Dendritic cell treated with granulocyte-macrophage colony-stimulating factor and Interleukin-4, amounts not matched to agents 40 ng/mL and 50 ng/mL, for 4 days (primary cell): ENCODE measurements around the gene GDPD5.

Source experiments
- H3K27ac Mint-ChIP-seq: one replicate; pipeline ENCODE4 v1.8.0; 2022; ENCODE audit warnings: mild to moderate bottlenecking, mixed read lengths
- H3K27me3 Mint-ChIP-seq: one replicate; pipeline ENCODE4 v1.8.0; 2022; ENCODE audit warnings: mild to moderate bottlenecking, mixed read lengths
- H3K36me3 Mint-ChIP-seq: one replicate; pipeline ENCODE4 v1.8.0; 2022; ENCODE audit warnings: low read depth, mixed read lengths
- H3K4me1 Mint-ChIP-seq: one replicate; pipeline ENCODE4 v1.8.0; 2022; ENCODE audit warnings: low read depth, mixed read lengths
- H3K4me3 Mint-ChIP-seq: one replicate; pipeline ENCODE4 v1.8.0; 2022; ENCODE audit warnings: mild to moderate bottlenecking, moderate library complexity, mixed read lengths
- H3K9me3 Mint-ChIP-seq: one replicate; pipeline ENCODE4 v1.8.0; 2022; ENCODE audit warnings: mixed read lengths
- intact Hi-C: fragments of 100-400 bp; cut with micrococcal nuclease; formaldehyde crosslinking; loops from one replicate; pipeline ENCODE4 v1.15.0; 2022

GDPD5 gene

DNA sequence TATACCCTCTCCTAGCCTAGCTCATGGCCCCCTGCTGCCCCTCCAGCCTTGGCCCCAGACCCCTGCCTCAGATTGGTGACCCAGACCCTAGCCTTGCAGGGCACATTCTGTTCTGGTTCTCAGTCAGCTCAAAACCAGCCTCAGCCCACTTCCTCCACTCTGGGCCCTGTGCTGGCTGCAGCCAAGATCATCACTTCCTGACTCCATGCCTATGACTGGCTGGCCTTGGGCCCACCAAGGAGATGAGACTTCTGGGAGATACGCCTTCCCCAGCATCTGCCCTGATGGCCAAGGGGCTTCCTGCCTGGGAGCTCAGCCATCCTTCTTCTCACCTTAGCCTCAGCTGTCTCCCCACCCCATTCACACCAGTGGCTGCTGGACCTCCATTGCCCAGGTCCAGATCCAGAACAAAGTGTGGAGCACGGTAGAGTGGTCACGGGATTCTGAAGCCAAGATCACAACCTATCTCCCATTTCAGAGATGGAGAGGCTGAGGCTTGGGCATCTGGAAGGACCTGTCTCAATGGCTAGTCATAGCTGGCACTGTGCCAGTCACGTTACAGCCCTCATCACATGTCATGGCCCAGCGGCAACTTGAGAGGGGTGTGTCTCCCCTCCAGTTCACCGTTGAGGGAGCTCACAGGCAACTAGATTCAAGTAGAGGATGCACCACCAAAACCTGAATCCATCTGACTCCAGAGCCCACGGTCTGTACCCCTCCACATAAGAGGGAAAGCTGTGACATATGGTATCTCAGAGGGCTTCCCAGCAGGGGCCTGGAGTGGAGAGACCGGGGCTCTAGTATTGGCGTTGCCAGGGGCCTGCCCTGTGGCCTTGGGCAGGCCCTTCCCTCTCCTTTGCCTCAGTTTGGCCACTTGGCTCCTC, 49.7 kb downstream of the GDPD5 start:
- H3K27ac Mint-ChIP-seq: peak overlapping the region; percentile 74

DNA sequence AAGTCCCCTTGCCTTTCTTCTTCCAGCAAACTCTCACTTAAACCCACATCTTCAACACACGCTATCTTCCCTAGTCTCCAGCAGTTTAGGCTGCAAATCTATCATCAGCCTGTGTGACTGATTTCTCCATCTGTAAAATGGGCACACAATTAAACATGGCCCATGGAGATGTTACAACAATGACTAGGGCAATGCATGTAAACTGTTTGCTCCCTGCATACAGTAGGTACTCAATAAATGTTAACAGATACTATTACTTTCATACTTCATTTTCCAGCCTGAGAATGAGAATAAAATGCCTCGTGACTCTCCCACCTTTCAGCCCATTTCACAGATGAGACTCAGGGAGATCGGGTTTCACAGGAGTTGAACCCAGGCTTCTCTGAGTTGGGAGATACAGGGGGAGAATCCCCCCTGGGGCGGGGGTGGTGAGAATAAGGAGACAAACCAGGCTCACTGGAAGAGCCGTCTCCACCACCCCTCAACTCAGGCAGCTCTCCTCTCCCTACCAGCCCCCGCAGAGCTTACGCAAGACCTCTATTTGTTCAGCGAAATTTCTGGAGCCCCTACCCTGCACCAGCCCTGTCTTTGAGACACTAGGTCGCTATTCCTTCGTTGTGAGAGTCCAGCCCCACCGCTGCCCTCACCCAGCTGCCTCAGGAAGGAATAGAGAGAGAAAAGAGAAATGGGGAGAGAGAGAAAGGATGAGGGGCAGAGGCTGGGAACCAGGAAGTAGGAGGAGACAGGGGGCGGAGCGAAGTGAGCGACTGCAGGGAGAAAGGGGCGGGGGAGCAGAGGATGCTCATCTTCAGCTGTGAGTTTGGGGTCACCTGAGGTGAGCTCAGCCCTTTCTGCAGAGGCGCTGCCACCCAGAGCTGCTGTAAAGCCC, 50.6 kb downstream of the GDPD5 start:
- Mint-ChIP-seq H3K27me3 (no peaks in the 10 kb centered on the region), H3K4me3 (peak overlapping the region; percentile 64), H3K36me3 (peaks cover 7% of the 10 kb centered on the region), H3K27ac (peak overlapping the region; percentile 74), H3K9me3 (no peaks in the 10 kb centered on the region), H3K4me1 (peaks cover 32% of the 10 kb centered on the region)
- intact Hi-C loops: no loop called here

More for the DNA sequence above, 49.7 kb downstream of the GDPD5 start:
- Mint-ChIP-seq H3K27me3 (no peaks in the 10 kb centered on the region), H3K4me1 (peaks cover 32% of the 10 kb centered on the region), H3K36me3 (peaks cover 7% of the 10 kb centered on the region), H3K4me3 (no peak overlapping the region), H3K9me3 (no peaks in the 10 kb centered on the region)
- intact Hi-C loops: no loop called here

DNA sequence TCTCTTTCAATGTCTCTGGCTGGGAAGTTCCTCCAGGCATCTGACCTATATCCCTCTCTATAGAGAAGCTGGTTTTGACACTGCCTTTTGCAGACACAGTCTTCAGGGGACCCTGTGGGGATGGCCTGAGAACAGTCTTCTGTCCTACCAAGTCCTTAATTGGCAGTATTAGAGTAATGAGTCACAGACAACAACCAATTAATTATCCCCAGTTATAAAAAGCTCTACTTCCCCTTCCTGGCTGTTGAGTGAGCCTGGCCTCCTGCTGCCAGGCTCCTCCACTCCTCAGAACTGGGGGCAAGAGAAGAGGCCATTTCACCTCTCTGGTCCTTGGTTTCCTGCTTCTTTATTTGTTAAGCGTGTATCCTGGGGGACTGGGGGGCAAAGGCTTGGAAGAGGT, 51.5 kb downstream of the GDPD5 start:
- H3K27ac Mint-ChIP-seq: no peak overlapping the region
- H3K4me1 Mint-ChIP-seq: peaks cover 32% of the 10 kb centered on the region
- intact Hi-C loops: no loop called here
- peaks cover 7% of the 10 kb centered on the region for H3K36me3 Mint-ChIP-seq
- H3K27me3 Mint-ChIP-seq: no peaks in the 10 kb centered on the region
- H3K9me3 Mint-ChIP-seq: no peaks in the 10 kb centered on the region
- H3K4me3 Mint-ChIP-seq: no peak overlapping the region

- H3K27ac Mint-ChIP-seq: no peak overlapping the region
- no peaks in the 10 kb centered on the region for H3K9me3 Mint-ChIP-seq
- H3K27me3 Mint-ChIP-seq: no peaks in the 10 kb centered on the region
- no peak overlapping the region for H3K4me3 Mint-ChIP-seq
- intact Hi-C loops: no loop called here
- peaks cover 32% of the 10 kb centered on the region for H3K4me1 Mint-ChIP-seq
- peaks cover 7% of the 10 kb centered on the region for H3K36me3 Mint-ChIP-seq
Measured at GRCh38 chr11:75473684-75474083, 52.1 kb downstream of the GDPD5 start.

- Mint-ChIP-seq H3K27me3 (no peaks in the 10 kb centered on the region), H3K4me3 (no peak overlapping the region), H3K4me1 (peaks cover 32% of the 10 kb centered on the region), H3K9me3 (no peaks in the 10 kb centered on the region), H3K27ac (no peak overlapping the region), H3K36me3 (peaks cover 10% of the 10 kb centered on the region)
- intact Hi-C loops: no loop called here
Measured at GRCh38 chr11:75472081-75472732, 53.5 kb downstream of the GDPD5 start.

GRCh38 chr11:75471176-75471973, 54.4 kb downstream of the GDPD5 start:
- Mint-ChIP-seq H3K4me3 (no peak overlapping the region), H3K9me3 (no peaks in the 10 kb centered on the region), H3K27me3 (no peaks in the 10 kb centered on the region), H3K4me1 (peaks cover 35% of the 10 kb centered on the region), H3K36me3 (peaks cover 12% of the 10 kb centered on the region), H3K27ac (no peak overlapping the region)
- intact Hi-C loops: no loop called here

- peaks cover 28% of the 10 kb centered on the region for H3K4me1 Mint-ChIP-seq
- H3K27ac Mint-ChIP-seq: no peak overlapping the region
- no peaks in the 10 kb centered on the region for H3K9me3 Mint-ChIP-seq
- H3K27me3 Mint-ChIP-seq: no peaks in the 10 kb centered on the region
- no peak overlapping the region for H3K4me3 Mint-ChIP-seq
- intact Hi-C loops: no loop called here
- peaks cover 12% of the 10 kb centered on the region for H3K36me3 Mint-ChIP-seq
Measured at GRCh38 chr11:75470476-75471080, 55.2 kb downstream of the GDPD5 start.

- H3K4me3 Mint-ChIP-seq: no peak overlapping the region
- H3K9me3 Mint-ChIP-seq: no peaks in the 10 kb centered on the region
- no peak overlapping the region for H3K27ac Mint-ChIP-seq
- H3K27me3 Mint-ChIP-seq: no peaks in the 10 kb centered on the region
- peaks cover 21% of the 10 kb centered on the region for H3K4me1 Mint-ChIP-seq
- intact Hi-C loops: no loop called here
- H3K36me3 Mint-ChIP-seq: peaks cover 12% of the 10 kb centered on the region
Measured at GRCh38 chr11:75469785-75470405, 55.8 kb downstream of the GDPD5 start.

DNA sequence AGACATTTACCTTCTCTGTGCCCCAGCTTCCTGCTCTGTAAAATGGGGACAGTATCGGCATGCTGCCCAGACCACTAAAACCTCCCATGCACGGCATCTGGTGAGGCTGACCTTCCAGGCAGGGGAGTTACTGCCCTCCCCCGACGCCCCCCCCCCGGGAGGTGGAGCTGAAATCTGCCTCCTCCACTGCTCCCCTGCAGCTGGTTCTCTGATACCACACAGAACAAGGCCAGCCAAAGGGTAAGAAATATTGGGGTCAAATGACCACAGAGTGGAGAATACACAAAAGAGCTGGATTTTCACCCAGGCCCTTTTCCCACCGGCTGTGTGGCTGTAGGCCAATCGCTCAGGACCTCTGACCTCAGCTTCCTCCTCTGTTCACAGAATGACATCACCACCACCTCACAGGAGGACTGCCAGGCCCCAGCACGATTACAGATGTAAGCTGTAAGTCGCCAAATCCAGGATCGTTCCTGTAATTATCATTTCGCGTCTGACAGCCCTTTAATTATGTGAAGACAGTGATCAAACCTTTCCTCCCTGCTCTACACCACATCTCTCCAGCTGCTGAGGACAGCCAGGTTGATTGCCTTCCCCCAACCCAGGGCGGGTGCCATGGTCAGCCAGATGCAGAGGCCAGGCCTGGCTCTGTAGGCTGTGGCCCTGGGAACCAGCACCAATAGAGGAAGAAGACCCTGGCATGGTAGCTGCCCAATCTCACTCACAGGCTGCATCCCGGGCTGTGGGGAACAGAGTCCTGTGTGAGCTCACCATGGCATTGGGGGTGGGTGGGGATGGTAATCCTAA, 57.0 kb downstream of the GDPD5 start:
- Mint-ChIP-seq H3K4me1 (peaks cover 9% of the 10 kb centered on the region), H3K27ac (no peak overlapping the region), H3K27me3 (no peaks in the 10 kb centered on the region), H3K4me3 (no peak overlapping the region), H3K9me3 (no peaks in the 10 kb centered on the region), H3K36me3 (peaks cover 12% of the 10 kb centered on the region)
- intact Hi-C loops: no loop called here

DNA sequence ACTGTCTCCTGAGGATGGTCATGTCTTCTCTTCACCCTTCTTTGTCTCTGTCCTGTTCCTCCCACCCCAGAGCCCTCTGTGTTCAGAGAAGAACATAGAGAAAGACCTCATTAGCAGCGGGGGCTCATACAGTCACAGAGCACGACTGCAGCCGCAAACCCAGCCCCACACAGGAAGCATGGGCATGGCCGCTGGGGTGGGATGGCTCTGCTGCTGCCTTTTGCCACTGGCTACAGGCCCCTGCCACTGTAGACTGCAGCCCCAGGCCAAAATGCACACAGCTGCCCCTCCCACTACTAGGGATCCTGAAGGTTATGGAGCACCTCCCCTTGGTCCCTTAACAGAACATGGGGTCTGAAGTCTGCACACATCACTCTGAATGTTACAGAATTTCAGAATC, 57.9 kb downstream of the GDPD5 start:
- Mint-ChIP-seq H3K4me3 (no peak overlapping the region), H3K36me3 (peaks cover 12% of the 10 kb centered on the region), H3K27me3 (no peaks in the 10 kb centered on the region), H3K9me3 (no peaks in the 10 kb centered on the region), H3K27ac (no peak overlapping the region), H3K4me1 (peaks cover 5% of the 10 kb centered on the region)
- intact Hi-C loops: no loop called here

GRCh38 chr11:75467311-75467710, 58.4 kb downstream of the GDPD5 start:
- Mint-ChIP-seq H3K27ac (no peak overlapping the region), H3K27me3 (no peaks in the 10 kb centered on the region), H3K4me1 (peaks cover 5% of the 10 kb centered on the region), H3K4me3 (no peak overlapping the region), H3K36me3 (peaks cover 6% of the 10 kb centered on the region), H3K9me3 (no peaks in the 10 kb centered on the region)
- intact Hi-C loops: no loop called here
